T follicular helper cell (primary cell): Measurements from ENCODE around the gene UNC5A.

Source experiments
- DNase-seq: peaks from one replicate; pipeline ENCODE4 v3.0.0-alpha.2; 2020; ENCODE audit warnings: low read depth

The UNC5A gene

GRCh38 chr5:176879663-176880361 is 69.5 kb downstream of the UNC5A start:
- no peak for DNase-seq

DNA sequence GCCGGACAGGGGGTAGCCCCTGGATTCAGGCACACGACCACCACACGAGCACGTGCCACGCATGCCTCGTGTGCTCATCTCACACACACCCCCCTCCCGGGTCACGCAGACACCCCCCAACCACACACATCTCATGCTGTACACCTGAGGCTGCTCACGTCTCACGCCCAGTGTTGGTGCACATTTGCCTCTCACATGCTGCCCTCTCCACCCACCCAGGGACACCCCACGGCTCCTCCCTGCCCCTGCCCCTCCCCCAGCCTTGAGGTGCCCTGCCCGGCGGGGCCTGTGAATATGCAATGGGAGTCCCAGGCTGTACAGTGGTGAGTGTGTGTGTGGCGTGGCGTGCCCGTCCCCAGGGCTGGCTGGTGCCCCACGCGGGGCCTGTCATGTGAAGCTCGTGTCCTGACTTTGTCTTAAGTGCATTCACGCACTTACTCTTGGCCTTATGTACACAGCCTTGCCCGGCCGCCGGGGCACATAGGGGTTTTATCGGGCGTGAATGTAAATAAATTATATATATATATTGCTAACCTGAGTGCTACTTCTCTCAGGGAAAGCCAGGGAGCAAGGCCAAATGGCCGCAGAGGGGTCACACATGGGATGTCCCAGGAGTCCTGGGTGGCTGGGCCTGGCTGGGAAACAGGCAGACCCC is 70.1 kb downstream of the UNC5A start:
- no peak for DNase-seq

- DNase-seq = no peak
Observed at GRCh38 chr5:176881021-176881749, 70.8 kb downstream of the UNC5A start.

DNA sequence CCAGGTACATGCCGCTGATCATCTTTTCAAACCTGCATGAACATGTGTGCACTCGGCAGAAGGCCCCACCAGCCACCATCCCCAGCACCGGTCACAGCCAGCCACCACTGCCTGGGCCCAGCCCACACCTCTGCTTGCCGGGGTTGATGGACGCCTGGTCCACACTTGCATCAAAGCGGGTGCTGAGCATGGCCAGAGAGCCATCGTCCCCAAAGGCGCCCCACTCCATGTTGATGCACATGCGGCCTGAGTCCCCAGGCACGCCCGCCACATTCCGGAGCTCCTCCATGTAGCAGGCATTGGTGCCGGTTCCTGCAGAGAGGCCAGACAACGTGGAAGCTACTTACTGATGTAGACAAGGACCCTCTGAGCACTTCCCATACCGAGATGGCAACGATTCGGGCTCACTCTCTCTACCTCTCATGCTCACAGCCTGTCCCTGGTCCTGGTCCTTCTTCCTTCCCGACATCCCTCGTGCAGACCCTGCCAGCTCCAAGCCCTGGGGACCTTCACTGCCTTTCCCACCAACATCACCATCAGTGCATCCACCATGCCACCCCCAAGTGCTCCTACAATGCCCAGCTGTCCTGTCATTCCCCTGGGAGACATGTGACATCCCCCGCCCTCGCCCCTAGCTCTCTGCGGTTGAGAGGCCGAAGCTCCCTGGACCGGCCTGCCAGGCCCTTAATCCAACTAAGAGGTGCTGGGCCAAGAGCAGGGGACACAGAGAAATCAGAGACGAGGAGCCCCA is 71.6 kb downstream of the UNC5A start:
- no peak for DNase-seq

DNA sequence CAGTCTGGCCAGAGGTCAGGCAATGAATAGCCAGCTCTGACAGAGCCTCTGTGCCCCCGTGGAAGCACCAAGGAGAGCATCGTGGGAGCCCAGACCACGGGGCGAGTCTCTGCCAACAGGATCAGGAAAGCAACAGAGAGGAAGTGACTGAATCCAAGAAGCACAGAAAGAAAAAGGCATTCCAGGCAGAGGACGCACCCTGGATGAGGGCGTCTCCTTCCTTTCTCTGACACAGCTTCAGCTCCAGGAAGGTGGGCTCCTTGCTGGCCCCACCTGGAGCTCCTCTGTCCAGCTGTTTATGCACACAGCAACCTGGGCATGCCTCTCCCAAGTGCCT is 72.2 kb downstream of the UNC5A start:
- DNase-seq = no peak

- no peak for DNase-seq
Observed at GRCh38 chr5:176883700-176884570, 73.6 kb downstream of the UNC5A start.

DNA sequence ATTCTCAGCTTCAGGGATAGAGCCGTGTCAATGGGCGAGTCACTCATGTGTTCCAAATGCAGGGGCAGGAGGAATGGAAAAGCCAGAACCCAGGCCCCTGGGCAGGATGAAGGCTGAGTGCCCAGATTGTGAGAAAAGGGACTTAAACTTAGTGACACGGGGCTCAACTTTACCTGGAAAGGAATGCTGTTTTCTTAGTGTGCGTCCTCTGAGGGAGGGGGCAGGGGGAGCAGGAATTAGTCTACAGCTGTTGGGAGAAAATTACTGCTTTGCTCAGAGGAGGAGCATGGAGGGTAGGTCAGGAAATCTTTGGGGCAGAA is 74.2 kb downstream of the UNC5A start:
- DNase-seq = no peak

DNA sequence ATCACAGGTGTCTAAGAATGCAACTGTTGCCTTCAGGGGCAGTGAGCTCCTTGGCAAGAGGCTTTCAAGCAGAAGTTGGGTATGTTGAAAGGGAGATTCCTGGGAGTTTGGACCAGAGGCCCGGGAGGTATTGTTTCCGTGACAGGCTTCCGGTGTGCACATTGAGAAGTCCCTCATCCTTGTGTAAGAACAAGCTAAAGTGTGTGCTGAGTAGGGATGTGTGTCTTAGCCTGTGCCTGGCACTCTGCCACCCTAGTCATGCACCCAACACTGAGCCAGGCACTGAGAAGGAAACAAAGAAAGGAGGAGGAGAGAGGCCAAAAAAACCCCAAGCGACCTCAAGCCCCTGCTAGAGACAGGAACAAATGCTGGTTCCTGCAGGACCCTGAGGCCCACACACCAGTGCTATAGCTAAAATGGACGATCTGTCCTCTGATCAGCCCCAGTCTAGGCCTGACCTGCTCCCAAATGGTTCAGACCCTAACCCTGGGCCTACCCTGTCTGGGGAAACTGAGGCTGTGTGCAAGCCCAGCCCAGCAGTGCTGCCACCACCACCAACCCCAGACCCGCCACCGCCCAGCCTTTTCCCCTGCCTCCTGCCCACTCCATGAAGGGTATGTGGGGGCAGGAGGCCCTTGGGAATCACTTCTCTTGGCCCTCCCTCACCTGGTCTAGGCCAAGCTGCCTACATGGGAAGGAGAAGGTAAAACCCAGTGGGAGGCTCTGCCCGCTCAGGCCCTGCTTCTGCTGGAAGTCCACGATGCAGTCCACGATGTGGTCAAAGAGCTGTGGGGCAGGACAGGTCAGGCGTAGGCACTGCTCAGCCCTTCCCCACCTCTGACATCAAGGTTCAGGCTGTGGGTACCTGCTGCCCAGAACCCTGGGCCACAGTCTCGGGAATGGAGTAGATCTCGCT is 76.2 kb downstream of the UNC5A start:
- DNase-seq = no peak

- DNase-seq = no peak
Observed at GRCh38 chr5:176887252-176887849, 77.0 kb downstream of the UNC5A start.

GRCh38 chr5:176888016-176888864 is 77.9 kb downstream of the UNC5A start:
- DNase-seq = no peak

DNA sequence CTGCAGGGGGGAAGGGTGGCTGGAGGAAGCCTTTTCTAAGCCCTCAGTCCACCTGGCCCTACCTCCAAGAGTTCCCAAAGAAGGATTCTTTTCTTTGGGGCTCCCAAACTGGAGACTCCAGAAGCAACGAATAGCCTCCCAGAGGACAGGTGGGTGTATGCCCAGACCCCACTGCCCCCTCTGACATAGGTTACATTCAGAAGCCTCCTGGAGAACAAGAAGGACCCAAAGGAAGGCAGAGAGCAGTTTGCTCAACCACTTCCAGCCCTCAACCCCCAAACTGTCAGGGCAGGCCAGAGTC is 78.5 kb downstream of the UNC5A start:
- DNase-seq = no peak

GRCh38 chr5:176889321-176890280 is 79.2 kb downstream of the UNC5A start:
- no peak for DNase-seq

DNA sequence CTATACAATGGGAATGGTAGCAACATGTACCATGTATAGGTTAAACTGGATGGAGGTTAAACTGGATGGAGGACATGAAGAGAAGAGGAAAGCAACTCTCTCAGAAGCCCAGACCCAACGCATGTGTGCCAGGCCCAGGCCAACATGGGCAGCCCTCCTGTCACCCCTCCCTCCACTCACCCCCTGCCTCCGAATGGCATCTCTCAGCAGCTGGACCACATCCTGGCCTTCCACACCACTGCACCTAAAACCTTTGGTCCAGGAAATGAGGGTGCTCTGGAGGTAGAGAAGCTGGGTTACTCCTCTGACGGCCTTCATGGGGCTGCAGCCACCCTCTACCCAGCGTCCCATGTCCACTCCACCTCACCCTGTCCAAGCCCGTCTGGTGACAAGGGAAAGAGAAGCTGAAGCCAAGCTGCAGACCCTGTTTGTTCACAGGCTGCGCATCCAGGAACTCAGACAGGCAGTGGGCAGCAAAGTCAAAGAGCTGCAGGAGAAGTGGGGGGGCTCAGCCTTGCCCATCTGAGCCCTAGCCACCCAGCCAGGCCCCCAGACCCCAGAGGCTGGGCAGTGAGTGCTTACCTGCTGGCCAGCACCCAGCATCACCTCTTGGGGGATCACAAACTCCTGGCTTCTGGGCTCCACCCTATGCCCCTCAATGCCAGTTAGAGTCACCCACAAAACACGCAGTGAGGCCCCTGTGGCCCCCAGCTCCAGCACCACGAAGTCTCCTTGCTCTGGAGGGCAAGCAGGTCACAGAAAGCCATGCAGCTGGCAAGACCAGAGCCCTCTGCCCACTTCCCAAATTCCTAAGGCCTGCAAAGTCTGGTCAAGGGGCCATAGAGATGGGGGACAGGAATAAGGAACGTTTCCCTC is 80.3 kb downstream of the UNC5A start:
- no peak for DNase-seq

DNA sequence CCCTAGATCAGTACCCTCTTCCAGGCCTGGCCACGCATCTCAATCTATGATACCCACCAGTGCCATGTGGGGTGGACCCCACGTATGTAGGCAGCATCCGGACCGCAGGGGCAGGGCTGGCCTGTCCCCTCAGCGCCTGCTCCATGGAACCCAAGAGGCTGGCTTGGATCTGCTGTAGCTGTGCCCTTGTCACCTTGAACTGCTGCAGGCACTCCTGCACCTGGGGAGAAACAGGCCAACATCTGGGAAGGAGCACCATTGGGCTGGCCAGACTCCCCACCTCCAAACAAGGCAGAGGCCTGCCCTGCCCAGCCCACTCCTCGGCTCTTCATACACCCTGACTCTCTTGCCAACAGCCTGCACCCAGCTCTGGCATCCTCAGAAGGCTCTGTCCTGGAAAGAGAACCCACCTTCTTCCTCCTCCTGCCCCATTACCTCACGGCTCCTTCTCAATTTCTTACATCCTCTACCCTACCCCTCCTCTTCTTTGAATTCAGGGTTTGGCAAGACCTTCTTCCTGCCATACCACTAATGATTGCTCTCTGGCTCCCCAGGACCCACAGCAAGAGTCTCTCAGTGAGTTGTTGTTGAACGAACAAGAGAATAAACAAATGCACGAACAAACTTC is 81.1 kb downstream of the UNC5A start:
- no peak for DNase-seq

GRCh38 chr5:176892663-176893062 is 82.3 kb downstream of the UNC5A start:
- DNase-seq = no peak

GRCh38 chr5:176894298-176894697 is 83.9 kb downstream of the UNC5A start:
- DNase-seq = no peak

- DNase-seq = no peak
Observed at GRCh38 chr5:176895831-176896230, 85.5 kb downstream of the UNC5A start.
